Mesenteric fat pad (tissue), 1 donor: ENCODE data around the gene TRIM24. TPM values are rescaled to one million over a fixed set of nuclear protein-coding genes. Genes with fewer than 3 reads are reported as not detected.

Experiments used
- DNase-seq: peaks from one replicate; pipeline ENCODE4 v3.0.0-alpha.2; 2020; ENCODE audit warnings: low spot score
- total RNA-seq: library from RNA; stranded (reverse); fragmentation: NEBNext Ultra II Directional; extraction: Animal tissue kit (Norgen Biotek cat#: 25700); gene quantifications from one replicate; pipeline ENCODE4 v1.2.1, GENCODE V29; 2021
- donor health status: DM: yes; HTN: yes; CAD: no.

Gene TRIM24
- total RNA-seq, 1 donor from 2014 or later = 10.5 TPM

GRCh38 chr7:138573741-138574140 is 113.7 kb downstream of the TRIM24 start:
- DNase-seq = no peak

GRCh38 chr7:138575897-138576428 is 115.9 kb downstream of the TRIM24 start:
- no peak for DNase-seq

- no peak for DNase-seq
These were observed 119.1 kb downstream of the TRIM24 start for GRCh38 chr7:138579136-138579535.

- DNase-seq = no peak
These were observed 119.6 kb downstream of the TRIM24 start for GRCh38 chr7:138579671-138580070.

GRCh38 chr7:138581065-138581464 is 121.0 kb downstream of the TRIM24 start:
- DNase-seq = no peak

GRCh38 chr7:138584283-138584682 is 124.2 kb downstream of the TRIM24 start:
- DNase-seq = no peak

GRCh38 chr7:138584696-138585095 is 124.6 kb downstream of the TRIM24 start:
- no peak for DNase-seq

- no peak for DNase-seq
These were observed 125.4 kb downstream of the TRIM24 start for GRCh38 chr7:138585283-138585993.

GRCh38 chr7:138587485-138587884 is 127.4 kb downstream of the TRIM24 start:
- DNase-seq = no peak

- no peak for DNase-seq
These were observed 128.9 kb downstream of the TRIM24 start for GRCh38 chr7:138588986-138589385.

- DNase-seq = no peak
These were observed 130.1 kb downstream of the TRIM24 start for GRCh38 chr7:138590154-138590553.

GRCh38 chr7:138595454-138595853 is 135.4 kb downstream of the TRIM24 start:
- DNase-seq = no peak

- no peak for DNase-seq
These were observed 142.4 kb downstream of the TRIM24 start for GRCh38 chr7:138602451-138602850.

- DNase-seq = no peak
These were observed 143.7 kb downstream of the TRIM24 start for GRCh38 chr7:138603549-138604318.

GRCh38 chr7:138606236-138606635 is 146.2 kb downstream of the TRIM24 start:
- DNase-seq = no peak

- DNase-seq = no peak
These were observed 147.4 kb downstream of the TRIM24 start for GRCh38 chr7:138607216-138608126.

GRCh38 chr7:138608275-138608674 is 148.2 kb downstream of the TRIM24 start:
- no peak for DNase-seq

GRCh38 chr7:138610671-138611170 is 150.7 kb downstream of the TRIM24 start:
- no peak for DNase-seq

- DNase-seq = no peak
These were observed 153.6 kb downstream of the TRIM24 start for GRCh38 chr7:138613630-138614029.

GRCh38 chr7:138616085-138616484 is 156.0 kb downstream of the TRIM24 start:
- no peak for DNase-seq

- DNase-seq = no peak
These were observed 158.4 kb downstream of the TRIM24 start for GRCh38 chr7:138618506-138618905.
